Thyroid gland (tissue), 4 donors: ENCODE results near the gene TCOF1.

ENCODE experiments used
- POLR2A ChIP-seq, 2 donors: fragments of 450-650 bp; IDR thresholded peaks; one replicate each; pipeline ENCODE4 v1.6.1; 2017; ENCODE audit warnings: antibody characterized with exemption in 2 of 2, mild to moderate bottlenecking in 2 of 2, moderate library complexity in 1 of 2
- TF ChIP-seq, protein P1 (sequence below), 6 experiments: fragments of 200-600 bp in 3 of 6; fragments of 450-650 bp in 3 of 6; sonication (generic) in 3 of 6; IDR thresholded peaks; one replicate each; pipeline ENCODE4 v1.5.1; 2016 to 2019; ENCODE audit warnings: antibody characterized with exemption in 6 of 6, mild to moderate bottlenecking in 2 of 6, inconsistent platforms in 1 of 6, moderate library complexity in 1 of 6

DNA sequence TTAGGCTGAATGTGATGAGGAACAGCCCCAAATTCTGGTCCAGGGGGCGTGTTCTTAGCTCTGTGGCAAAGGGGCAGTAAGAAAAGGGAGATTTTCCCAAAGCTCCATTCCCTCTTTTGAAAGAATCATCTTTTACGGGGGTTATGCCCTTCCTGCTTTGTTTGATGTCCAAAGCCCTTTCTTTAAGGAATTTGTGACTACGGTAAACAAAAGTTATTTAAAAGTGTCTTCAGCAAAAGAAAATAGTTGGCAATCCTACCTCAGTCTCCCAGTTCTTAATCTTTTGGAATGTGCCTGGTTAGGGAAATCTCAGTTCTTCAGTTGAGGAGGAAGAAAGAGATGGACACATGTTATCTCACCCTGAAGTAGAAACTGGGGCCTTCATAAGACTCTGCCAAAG, 30.4 kb upstream of the TCOF1 start:
- TF ChIP-seq, protein P1, sequence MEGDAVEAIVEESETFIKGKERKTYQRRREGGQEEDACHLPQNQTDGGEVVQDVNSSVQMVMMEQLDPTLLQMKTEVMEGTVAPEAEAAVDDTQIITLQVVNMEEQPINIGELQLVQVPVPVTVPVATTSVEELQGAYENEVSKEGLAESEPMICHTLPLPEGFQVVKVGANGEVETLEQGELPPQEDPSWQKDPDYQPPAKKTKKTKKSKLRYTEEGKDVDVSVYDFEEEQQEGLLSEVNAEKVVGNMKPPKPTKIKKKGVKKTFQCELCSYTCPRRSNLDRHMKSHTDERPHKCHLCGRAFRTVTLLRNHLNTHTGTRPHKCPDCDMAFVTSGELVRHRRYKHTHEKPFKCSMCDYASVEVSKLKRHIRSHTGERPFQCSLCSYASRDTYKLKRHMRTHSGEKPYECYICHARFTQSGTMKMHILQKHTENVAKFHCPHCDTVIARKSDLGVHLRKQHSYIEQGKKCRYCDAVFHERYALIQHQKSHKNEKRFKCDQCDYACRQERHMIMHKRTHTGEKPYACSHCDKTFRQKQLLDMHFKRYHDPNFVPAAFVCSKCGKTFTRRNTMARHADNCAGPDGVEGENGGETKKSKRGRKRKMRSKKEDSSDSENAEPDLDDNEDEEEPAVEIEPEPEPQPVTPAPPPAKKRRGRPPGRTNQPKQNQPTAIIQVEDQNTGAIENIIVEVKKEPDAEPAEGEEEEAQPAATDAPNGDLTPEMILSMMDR (IDR thresholded peaks at IDR 0.05), result no peak
- no peak for TF ChIP-seq POLR2A (IDR thresholded peaks at IDR 0.05)
